22Rv1 (cell line): Measurements from ENCODE around the gene IRF4.

ENCODE experiments used
- CTCF ChIP-seq: fragments of 450-650 bp; IDR thresholded peaks from 2 replicates; pipeline ENCODE4 v1.5.1; 2017; ENCODE audit warnings: mild to moderate bottlenecking
- ZFX ChIP-seq: fragments of 450-650 bp; IDR thresholded peaks from 2 replicates; pipeline ENCODE4 v1.6.1; 2017; ENCODE audit warnings: antibody characterized with exemption, borderline replicate concordance

GRCh38 chr6:386688-387266 is 4.8 kb upstream of the IRF4 start:
- TF ChIP-seq CTCF (no peak), ZFX (no peak)
